ENCODE data around the gene PROZ. TPM values are rescaled to one million over a fixed set of nuclear protein-coding genes. Genes with fewer than 3 reads are reported as not detected.

Gene PROZ
- total and polyA plus RNA-seq, 2 of the 13 experiments (the other 11 are each of a cell fraction or from before 2014, with no cell fraction given) = 5.6 to 22.5 TPM

GRCh38 chr13:113208421-113209335, 50.2 kb downstream of the PROZ start, which contains the start of gene PCID2 (continued):
- TF ChIP-seq, protein P1, sequence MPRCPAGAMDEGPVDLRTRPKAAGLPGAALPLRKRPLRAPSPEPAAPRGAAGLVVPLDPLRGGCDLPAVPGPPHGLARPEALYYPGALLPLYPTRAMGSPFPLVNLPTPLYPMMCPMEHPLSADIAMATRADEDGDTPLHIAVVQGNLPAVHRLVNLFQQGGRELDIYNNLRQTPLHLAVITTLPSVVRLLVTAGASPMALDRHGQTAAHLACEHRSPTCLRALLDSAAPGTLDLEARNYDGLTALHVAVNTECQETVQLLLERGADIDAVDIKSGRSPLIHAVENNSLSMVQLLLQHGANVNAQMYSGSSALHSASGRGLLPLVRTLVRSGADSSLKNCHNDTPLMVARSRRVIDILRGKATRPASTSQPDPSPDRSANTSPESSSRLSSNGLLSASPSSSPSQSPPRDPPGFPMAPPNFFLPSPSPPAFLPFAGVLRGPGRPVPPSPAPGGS (CRISPR knock-in tag; IDR thresholded peaks at IDR 0.05) = peak; percentile 93; the same call in 1 of the 2 replicates
- TF ChIP-seq ZNF296 (CRISPR knock-in tag; conservative IDR thresholded peaks at IDR 0.05) (no peak), ZNF878 (CRISPR knock-in tag; IDR thresholded peaks at IDR 0.05) (no peak), IRF2 (CRISPR knock-in tag; IDR thresholded peaks at IDR 0.05) (peak; percentile 96), ZNF570 (CRISPR knock-in tag; IDR thresholded peaks at IDR 0.05; ENCODE audit: borderline replicate concordance) (no peak), ZNF326 (CRISPR knock-in tag; IDR thresholded peaks at IDR 0.05; ENCODE audit: borderline replicate concordance) (0 out of 2 replicates have a peak, but pooled peaks have one; percentile 58), ZSCAN29 (CRISPR knock-in tag; conservative IDR thresholded peaks at IDR 0.05) (peak; percentile 69; the same call in 1 of the 2 replicates), KAT7 (CRISPR knock-in tag; IDR thresholded peaks at IDR 0.05; ENCODE audit: borderline replicate concordance) (peak; percentile 90), ZNF660 (CRISPR knock-in tag; IDR thresholded peaks at IDR 0.05; ENCODE audit: borderline replicate concordance, low read depth) (0 out of 2 replicates have a peak, but pooled peaks have one; percentile 67), SRSF1 (optimal IDR thresholded peaks at IDR 0.05; ENCODE audit: low read depth, low read length) (peak; percentile 72), ZNF354B (CRISPR knock-in tag; IDR thresholded peaks at IDR 0.05) (peak; percentile 88; the same call in 1 of the 2 replicates), TCF7 (IDR thresholded peaks at IDR 0.05; ENCODE audit: low read depth) (no peak; the same call in 1 of the 2 replicates), ZNF317 (CRISPR knock-in tag; IDR thresholded peaks at IDR 0.05) (peak; percentile 42; the same call in 1 of the 2 replicates), RBM39 (IDR thresholded peaks at IDR 0.05; ENCODE audit: low read depth, low read length, poor library complexity, severe bottlenecking) (peak; percentile 54), ZNF3 (CRISPR knock-in tag; IDR thresholded peaks at IDR 0.05) (peak; percentile 68; the same call in 1 of the 2 replicates), PITX1 (CRISPR knock-in tag; IDR thresholded peaks at IDR 0.05) (peak; percentile 65; the same call in 1 of the 2 replicates), LBX2 (CRISPR knock-in tag; IDR thresholded peaks at IDR 0.05; ENCODE audit: borderline replicate concordance) (peak; percentile 24; the same call in 1 of the 2 replicates), RFX5 (IDR thresholded peaks at IDR 0.05; ENCODE audit: low read depth, low read length) (peak; percentile 14; the same call in 1 of the 2 replicates)
- TF ChIP-seq, protein P2, sequence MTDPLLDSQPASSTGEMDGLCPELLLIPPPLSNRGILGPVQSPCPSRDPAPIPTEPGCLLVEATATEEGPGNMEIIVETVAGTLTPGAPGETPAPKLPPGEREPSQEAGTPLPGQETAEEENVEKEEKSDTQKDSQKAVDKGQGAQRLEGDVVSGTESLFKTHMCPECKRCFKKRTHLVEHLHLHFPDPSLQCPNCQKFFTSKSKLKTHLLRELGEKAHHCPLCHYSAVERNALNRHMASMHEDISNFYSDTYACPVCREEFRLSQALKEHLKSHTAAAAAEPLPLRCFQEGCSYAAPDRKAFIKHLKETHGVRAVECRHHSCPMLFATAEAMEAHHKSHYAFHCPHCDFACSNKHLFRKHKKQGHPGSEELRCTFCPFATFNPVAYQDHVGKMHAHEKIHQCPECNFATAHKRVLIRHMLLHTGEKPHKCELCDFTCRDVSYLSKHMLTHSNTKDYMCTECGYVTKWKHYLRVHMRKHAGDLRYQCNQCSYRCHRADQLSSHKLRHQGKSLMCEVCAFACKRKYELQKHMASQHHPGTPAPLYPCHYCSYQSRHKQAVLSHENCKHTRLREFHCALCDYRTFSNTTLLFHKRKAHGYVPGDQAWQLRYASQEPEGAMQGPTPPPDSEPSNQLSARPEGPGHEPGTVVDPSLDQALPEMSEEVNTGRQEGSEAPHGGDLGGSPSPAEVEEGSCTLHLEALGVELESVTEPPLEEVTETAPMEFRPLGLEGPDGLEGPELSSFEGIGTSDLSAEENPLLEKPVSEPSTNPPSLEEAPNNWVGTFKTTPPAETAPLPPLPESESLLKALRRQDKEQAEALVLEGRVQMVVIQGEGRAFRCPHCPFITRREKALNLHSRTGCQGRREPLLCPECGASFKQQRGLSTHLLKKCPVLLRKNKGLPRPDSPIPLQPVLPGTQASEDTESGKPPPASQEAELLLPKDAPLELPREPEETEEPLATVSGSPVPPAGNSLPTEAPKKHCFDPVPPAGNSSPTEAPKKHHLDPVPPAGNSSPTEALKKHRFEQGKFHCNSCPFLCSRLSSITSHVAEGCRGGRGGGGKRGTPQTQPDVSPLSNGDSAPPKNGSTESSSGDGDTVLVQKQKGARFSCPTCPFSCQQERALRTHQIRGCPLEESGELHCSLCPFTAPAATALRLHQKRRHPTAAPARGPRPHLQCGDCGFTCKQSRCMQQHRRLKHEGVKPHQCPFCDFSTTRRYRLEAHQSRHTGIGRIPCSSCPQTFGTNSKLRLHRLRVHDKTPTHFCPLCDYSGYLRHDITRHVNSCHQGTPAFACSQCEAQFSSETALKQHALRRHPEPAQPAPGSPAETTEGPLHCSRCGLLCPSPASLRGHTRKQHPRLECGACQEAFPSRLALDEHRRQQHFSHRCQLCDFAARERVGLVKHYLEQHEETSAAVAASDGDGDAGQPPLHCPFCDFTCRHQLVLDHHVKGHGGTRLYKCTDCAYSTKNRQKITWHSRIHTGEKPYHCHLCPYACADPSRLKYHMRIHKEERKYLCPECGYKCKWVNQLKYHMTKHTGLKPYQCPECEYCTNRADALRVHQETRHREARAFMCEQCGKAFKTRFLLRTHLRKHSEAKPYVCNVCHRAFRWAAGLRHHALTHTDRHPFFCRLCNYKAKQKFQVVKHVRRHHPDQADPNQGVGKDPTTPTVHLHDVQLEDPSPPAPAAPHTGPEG (CRISPR knock-in tag; IDR thresholded peaks at IDR 0.05) = no peak

All from HepG2 (cell line).